ENCODE measurements around the gene GREB1. TPM values are rescaled to one million over a fixed set of nuclear protein-coding genes. Genes with fewer than 3 reads are reported as not detected.
A peak's percentile ranks its signal among the peaks of the same experiment; 100 is the strongest.

The GREB1 gene
- total RNA-seq, 1 donor from 2014 or later = 26.6 TPM

DNA sequence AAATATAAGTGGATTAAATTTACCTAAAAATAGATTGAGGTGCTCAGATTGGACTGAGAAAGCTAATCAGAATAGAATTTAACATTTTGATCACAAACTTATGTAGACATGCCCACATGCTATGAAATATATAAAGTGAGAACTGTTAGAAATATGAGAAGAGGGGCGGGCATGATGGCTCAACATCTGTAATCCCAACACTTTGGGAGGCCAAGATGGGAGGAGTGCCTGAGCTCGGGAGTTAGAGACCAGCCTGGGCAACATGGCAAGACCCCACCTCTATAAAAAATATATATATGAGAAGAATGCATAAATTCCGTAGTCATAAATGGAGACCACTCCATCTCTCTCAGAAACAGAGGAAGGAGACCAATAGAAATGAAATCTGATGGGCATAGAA is 110.4 kb downstream of the GREB1 start:
- TF ChIP-seq, protein P1, sequence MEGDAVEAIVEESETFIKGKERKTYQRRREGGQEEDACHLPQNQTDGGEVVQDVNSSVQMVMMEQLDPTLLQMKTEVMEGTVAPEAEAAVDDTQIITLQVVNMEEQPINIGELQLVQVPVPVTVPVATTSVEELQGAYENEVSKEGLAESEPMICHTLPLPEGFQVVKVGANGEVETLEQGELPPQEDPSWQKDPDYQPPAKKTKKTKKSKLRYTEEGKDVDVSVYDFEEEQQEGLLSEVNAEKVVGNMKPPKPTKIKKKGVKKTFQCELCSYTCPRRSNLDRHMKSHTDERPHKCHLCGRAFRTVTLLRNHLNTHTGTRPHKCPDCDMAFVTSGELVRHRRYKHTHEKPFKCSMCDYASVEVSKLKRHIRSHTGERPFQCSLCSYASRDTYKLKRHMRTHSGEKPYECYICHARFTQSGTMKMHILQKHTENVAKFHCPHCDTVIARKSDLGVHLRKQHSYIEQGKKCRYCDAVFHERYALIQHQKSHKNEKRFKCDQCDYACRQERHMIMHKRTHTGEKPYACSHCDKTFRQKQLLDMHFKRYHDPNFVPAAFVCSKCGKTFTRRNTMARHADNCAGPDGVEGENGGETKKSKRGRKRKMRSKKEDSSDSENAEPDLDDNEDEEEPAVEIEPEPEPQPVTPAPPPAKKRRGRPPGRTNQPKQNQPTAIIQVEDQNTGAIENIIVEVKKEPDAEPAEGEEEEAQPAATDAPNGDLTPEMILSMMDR (IDR thresholded peaks at IDR 0.05; ENCODE audit: unreplicated experiment) = no peak
- Mint-ChIP-seq H3K27ac (no peak overlapping the region), H3K9me3 (no peaks in the 10 kb centered on the region), H3K36me3 (peaks cover 15% of the 10 kb centered on the region), H3K27me3 (ENCODE audit: low read depth) (no peaks in the 10 kb centered on the region), H3K4me1 (peaks cover 3% of the 10 kb centered on the region), H3K4me3 (no peak overlapping the region)
- no peak for DNase-seq (ENCODE audit: low spot score in 2 of 2, unreplicated experiment in 2 of 2)

DNA sequence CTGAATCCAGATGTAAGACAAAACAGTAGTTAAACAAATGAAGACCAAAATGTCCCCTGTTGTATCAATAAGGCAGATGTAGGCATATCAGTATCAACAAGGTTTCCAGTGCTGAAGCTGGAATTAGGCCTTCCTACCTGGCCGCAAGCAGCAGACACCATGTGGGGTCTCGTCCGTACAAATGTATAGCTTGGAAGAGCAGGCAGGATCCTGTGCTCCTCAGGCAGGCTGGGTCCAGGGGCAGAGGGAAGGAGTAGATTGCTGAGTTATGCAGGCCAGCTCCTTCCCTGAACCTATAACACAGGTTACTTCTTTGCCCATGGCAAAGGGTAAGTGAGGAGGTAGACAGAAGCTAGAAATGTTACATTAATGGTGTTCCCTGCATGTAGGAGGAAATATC is 112.7 kb downstream of the GREB1 start:
- Mint-ChIP-seq H3K27me3 (ENCODE audit: low read depth) (peaks cover 2% of the 10 kb centered on the region), H3K4me3 (no peak overlapping the region), H3K4me1 (peaks cover 3% of the 10 kb centered on the region), H3K9me3 (no peaks in the 10 kb centered on the region), H3K36me3 (peaks cover 6% of the 10 kb centered on the region), H3K27ac (no peak overlapping the region)
- no peak for DNase-seq (ENCODE audit: low spot score in 2 of 2, unreplicated experiment in 2 of 2)
- TF ChIP-seq, protein P1 (IDR thresholded peaks at IDR 0.05; ENCODE audit: unreplicated experiment) = no peak

DNA sequence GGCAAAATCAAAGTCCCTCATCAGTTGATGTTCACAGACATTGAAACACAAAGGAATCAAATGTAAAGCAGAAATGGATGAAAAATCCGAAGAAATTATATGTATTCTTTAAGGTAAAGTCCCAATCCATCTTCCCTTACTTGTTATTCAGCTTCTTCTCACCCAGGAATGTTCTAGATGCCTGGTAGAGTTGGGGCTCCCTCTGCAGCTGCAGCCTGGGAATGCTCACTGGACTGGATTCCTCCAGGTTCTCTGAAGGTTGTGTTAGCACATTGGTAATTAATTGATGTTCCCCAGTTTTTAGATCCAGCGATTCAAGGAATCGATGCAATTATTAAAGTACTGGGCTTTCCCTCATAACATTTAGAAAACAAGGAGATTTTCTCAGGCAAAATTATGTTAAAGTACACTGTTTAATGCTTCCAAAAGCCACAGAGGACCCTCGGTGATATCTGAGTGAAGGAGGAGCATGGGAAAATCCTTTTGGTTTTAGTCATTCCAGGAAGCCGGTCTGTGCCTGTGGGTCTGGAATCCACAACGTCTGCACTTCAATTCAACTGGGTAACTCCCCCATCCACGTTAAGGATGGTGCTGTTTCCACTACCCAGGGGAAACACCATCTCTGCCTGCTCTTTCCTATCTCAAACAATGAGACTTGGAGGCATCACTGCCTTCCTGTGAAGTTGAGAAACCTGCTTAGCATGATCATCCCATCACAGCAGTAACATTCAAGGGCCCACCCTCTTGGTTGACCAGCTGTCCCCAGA is 114.2 kb downstream of the GREB1 start:
- TF ChIP-seq, protein P1 (IDR thresholded peaks at IDR 0.05; ENCODE audit: unreplicated experiment) = no peak
- H3K9me3 Mint-ChIP-seq = no peaks in the 10 kb centered on the region
- H3K36me3 Mint-ChIP-seq = peaks cover 6% of the 10 kb centered on the region
- H3K27me3 Mint-ChIP-seq (ENCODE audit: low read depth) = peaks cover 2% of the 10 kb centered on the region
- no peak overlapping the region for H3K4me3 Mint-ChIP-seq
- no peak for DNase-seq (ENCODE audit: low spot score in 2 of 2, unreplicated experiment in 2 of 2)
- H3K27ac Mint-ChIP-seq = peak overlapping the region; percentile 8
- H3K4me1 Mint-ChIP-seq = peaks cover 3% of the 10 kb centered on the region

DNA sequence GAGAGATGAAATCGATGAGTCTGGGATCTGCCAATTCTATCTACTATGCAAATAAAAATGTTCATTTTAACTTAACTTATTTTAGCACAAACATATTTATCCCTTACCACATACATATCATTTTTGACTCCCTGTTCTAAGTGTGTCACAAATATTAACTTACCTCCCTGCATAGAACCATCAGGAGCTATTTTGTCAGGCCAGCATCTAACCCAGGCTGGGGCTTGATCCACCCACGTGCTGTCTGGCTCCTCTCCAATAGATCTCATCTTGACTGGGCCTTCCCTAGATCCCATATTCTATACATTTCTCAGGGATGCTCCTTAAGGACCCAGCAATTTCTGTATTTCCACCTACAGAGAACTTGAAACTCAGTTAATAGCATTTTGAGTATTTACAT is 115.2 kb downstream of the GREB1 start:
- Mint-ChIP-seq H3K9me3 (no peaks in the 10 kb centered on the region), H3K36me3 (no peaks in the 10 kb centered on the region), H3K4me1 (peaks cover 3% of the 10 kb centered on the region), H3K27ac (no peak overlapping the region), H3K27me3 (ENCODE audit: low read depth) (peaks cover 2% of the 10 kb centered on the region), H3K4me3 (no peak overlapping the region)
- TF ChIP-seq, protein P1 (IDR thresholded peaks at IDR 0.05; ENCODE audit: unreplicated experiment) = no peak
- DNase-seq (ENCODE audit: low spot score in 2 of 2, unreplicated experiment in 2 of 2) = no peak

DNA sequence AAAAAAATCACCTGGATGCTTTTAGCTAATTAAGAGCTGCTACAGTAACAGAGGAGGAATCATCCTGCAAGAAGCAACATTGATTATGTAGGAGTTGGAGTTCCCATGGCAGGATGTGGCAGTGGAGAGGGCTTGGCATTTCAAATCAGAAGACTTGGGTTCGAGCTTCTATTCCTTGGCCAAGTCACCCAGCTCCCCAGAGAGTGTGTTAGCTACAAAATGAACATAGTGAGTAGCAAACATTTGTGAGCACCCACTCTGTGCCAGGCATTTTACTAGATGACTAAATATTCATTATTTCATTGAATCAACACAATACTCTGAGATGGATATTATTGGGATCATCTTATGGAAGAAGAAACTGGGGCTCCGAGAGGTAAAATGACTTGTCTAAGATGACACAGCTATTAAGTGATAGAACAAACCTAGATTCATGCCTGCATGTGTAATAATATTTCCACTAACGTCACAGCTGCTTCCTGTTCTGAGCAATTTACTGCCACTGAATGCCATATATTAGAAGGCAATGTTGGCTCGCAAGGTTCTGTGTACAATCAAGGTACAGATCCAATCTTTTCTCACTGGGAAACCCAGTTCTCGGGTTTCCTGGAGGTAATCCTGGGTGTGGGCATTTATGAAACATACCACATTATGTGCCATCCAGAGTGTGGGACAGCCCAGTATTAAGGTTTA is 118.2 kb downstream of the GREB1 start:
- Mint-ChIP-seq H3K36me3 (no peaks in the 10 kb centered on the region), H3K4me3 (no peak overlapping the region), H3K9me3 (no peaks in the 10 kb centered on the region), H3K27me3 (ENCODE audit: low read depth) (peaks cover 2% of the 10 kb centered on the region), H3K4me1 (peaks cover 6% of the 10 kb centered on the region), H3K27ac (no peak overlapping the region)
- TF ChIP-seq, protein P1 (IDR thresholded peaks at IDR 0.05; ENCODE audit: unreplicated experiment) = no peak
- no peak for DNase-seq (ENCODE audit: low spot score in 2 of 2, unreplicated experiment in 2 of 2)

All from mesothelial cell of epicardium (in vitro differentiated cells).